ENCODE measurements around the gene LOC101059915.

LOC101059915 gene

GRCh38 chrX:71627588-71628404 is 39.5 kb upstream of the LOC101059915 start:
- Mint-ChIP-seq H3K9me3 (no peaks in the 10 kb centered on the region), H3K4me1 (peaks cover 7% of the 10 kb centered on the region), H3K27me3 (ENCODE audit: low read depth in 3 of 3) (peaks cover 2 to 7% (median 3%) of the 10 kb centered on the region in 3 donors), H3K4me3 (no peak overlapping the region), H3K36me3 (no peaks in the 10 kb centered on the region), H3K27ac (no peak overlapping the region)
- H3K27me3 ChIP-seq (ENCODE audit: control insufficient read depth in 2 of 2, insufficient read depth in 2 of 2, low read length in 2 of 2), result no peaks in the 10 kb centered on the region
- no peak overlapping the region for H3K27ac ChIP-seq (ENCODE audit: low read depth in 1 of 2, low read length in 2 of 2)
- H4K20me1 ChIP-seq (ENCODE audit: insufficient read depth, low read length), result no peaks in the 10 kb centered on the region
- intact Hi-C loops (cut with micrococcal nuclease), result no loop called here
- H3K4me3 ChIP-seq (replicated peaks in 1 of 3; ENCODE audit: low read depth in 2 of 3, low read length in 3 of 3), result no peak overlapping the region
- no peak overlapping the region for H3K4me2 ChIP-seq (replicated peaks; ENCODE audit: extremely low read depth, low read length, poor library complexity, severe bottlenecking)
- no peak overlapping the region for H2AFZ ChIP-seq (ENCODE audit: insufficient read depth, low read depth, low read length, poor library complexity, severe bottlenecking)
- no peaks in the 10 kb centered on the region for H3K9me3 ChIP-seq (replicated peaks in 1 of 2; ENCODE audit: control insufficient read depth in 1 of 2, insufficient read depth in 1 of 2, low read length in 2 of 2)
- WGBS (ENCODE audit: insufficient coverage), result 95% methylated on average over 3 of the region's 14 CpGs
- no peak for TF ChIP-seq CTCF (IDR thresholded peaks at IDR 0.05)
- H3K36me3 ChIP-seq (replicated peaks in 1 of 2; ENCODE audit: control insufficient read depth in 1 of 2, insufficient read depth in 2 of 2, low read length in 2 of 2), result no peaks in the 10 kb centered on the region
- DNase-seq, result no peak
- no peaks in the 10 kb centered on the region for H3K79me2 ChIP-seq (ENCODE audit: insufficient read depth, low read length)
- H3K9ac ChIP-seq (ENCODE audit: insufficient read depth, low read length, poor library complexity, severe bottlenecking), result no peak overlapping the region
- H3K4me1 ChIP-seq (ENCODE audit: control insufficient read depth in 1 of 2, insufficient read depth in 2 of 2, low read length in 2 of 2), result peaks cover 4% of the 10 kb centered on the region in 2 donors

- H3K36me3 ChIP-seq (replicated peaks in 1 of 2; ENCODE audit: control insufficient read depth in 1 of 2, insufficient read depth in 2 of 2, low read length in 2 of 2), result no peaks in the 10 kb centered on the region
- H3K36me3 Mint-ChIP-seq, result no peaks in the 10 kb centered on the region
- peaks cover 2 to 3% (median 2%) of the 10 kb centered on the region in 3 donors for H3K27me3 Mint-ChIP-seq (ENCODE audit: low read depth in 3 of 3)
- no peak overlapping the region for H3K4me2 ChIP-seq (replicated peaks; ENCODE audit: extremely low read depth, low read length, poor library complexity, severe bottlenecking)
- no peak overlapping the region for H3K27ac Mint-ChIP-seq
- no peak overlapping the region for H3K9ac ChIP-seq (ENCODE audit: insufficient read depth, low read length, poor library complexity, severe bottlenecking)
- H3K27me3 ChIP-seq (ENCODE audit: control insufficient read depth in 2 of 2, insufficient read depth in 2 of 2, low read length in 2 of 2), result no peaks in the 10 kb centered on the region
- H3K4me1 ChIP-seq (ENCODE audit: control insufficient read depth in 1 of 2, insufficient read depth in 2 of 2, low read length in 2 of 2), result no peaks in the 10 kb centered on the region
- H2AFZ ChIP-seq (ENCODE audit: insufficient read depth, low read depth, low read length, poor library complexity, severe bottlenecking), result no peak overlapping the region
- no CpG with 5 or more reads among the region's 2 CpGs for WGBS (ENCODE audit: insufficient coverage)
- H3K9me3 ChIP-seq (replicated peaks in 1 of 2; ENCODE audit: control insufficient read depth in 1 of 2, insufficient read depth in 1 of 2, low read length in 2 of 2), result no peaks in the 10 kb centered on the region
- no peak overlapping the region for H3K4me3 ChIP-seq (replicated peaks in 1 of 3; ENCODE audit: low read depth in 2 of 3, low read length in 3 of 3)
- H3K79me2 ChIP-seq (ENCODE audit: insufficient read depth, low read length), result no peaks in the 10 kb centered on the region
- H3K9me3 Mint-ChIP-seq, result peaks cover 0 to 5% (median 0%) of the 10 kb centered on the region in 7 donors
- H3K4me1 Mint-ChIP-seq, result peaks cover 6% of the 10 kb centered on the region
- no peaks in the 10 kb centered on the region for H4K20me1 ChIP-seq (ENCODE audit: insufficient read depth, low read length)
- H3K4me3 Mint-ChIP-seq, result no peak overlapping the region
- intact Hi-C loops (cut with micrococcal nuclease), result no loop called here
- H3K27ac ChIP-seq (ENCODE audit: low read depth in 1 of 2, low read length in 2 of 2), result no peak overlapping the region
- no peak for TF ChIP-seq CTCF (IDR thresholded peaks at IDR 0.05)
- no peak for DNase-seq
These were observed 37.9 kb upstream of the LOC101059915 start for GRCh38 chrX:71629467-71629866.
